CD14-positive monocyte (primary cell): ENCODE data around the gene OSCAR. TPM values are rescaled to one million over a fixed set of nuclear protein-coding genes. Genes with fewer than 3 reads are reported as not detected.

Experiments used
- DNase-seq, 3 donors: peaks; one replicate each; pipeline ENCODE4 v3.0.0-alpha.2; 2011 to 2022
- H2AFZ ChIP-seq: 2 replicates; pipeline ENCODE4 v1.6.0; 2012; ENCODE audit warnings: mild to moderate bottlenecking, low read depth, low read length, inconsistent platforms; ENCODE audit not compliant: insufficient read depth, poor library complexity, severe bottlenecking
- H3K27ac ChIP-seq, 2 donors: 1 replicate in 1 of 2; 2 replicates in 1 of 2; pipeline ENCODE4 v1.5.1; 2012 to 2013; ENCODE audit warnings: low read length in 2 of 2, control low read depth in 1 of 2, inconsistent platforms in 1 of 2, low read depth in 1 of 2, mild to moderate bottlenecking in 1 of 2
- H3K27me3 ChIP-seq, 2 donors: one replicate each; pipeline versions ENCODE4 v1.6.0 to v1.6.1; 2011 to 2013; ENCODE audit warnings: low read length in 2 of 2; ENCODE audit not compliant: control insufficient read depth in 2 of 2, insufficient read depth in 2 of 2
- H3K36me3 ChIP-seq, 2 donors: replicated peaks in 1 of 2; 1 replicate in 1 of 2; 2 replicates in 1 of 2; pipeline versions ENCODE4 v1.5.1 to v1.6.1; 2012 to 2013; ENCODE audit warnings: low read length in 2 of 2, control low read depth in 1 of 2, inconsistent platforms in 1 of 2, mild to moderate bottlenecking in 1 of 2; ENCODE audit not compliant: insufficient read depth in 2 of 2, control insufficient read depth in 1 of 2
- H3K4me1 ChIP-seq, 2 donors: 1 replicate in 1 of 2; 2 replicates in 1 of 2; pipeline versions ENCODE4 v1.5.1 to v1.6.1; 2012 to 2013; ENCODE audit warnings: low read length in 2 of 2, control low read depth in 1 of 2, inconsistent platforms in 1 of 2, mild to moderate bottlenecking in 1 of 2, moderate library complexity in 1 of 2; ENCODE audit not compliant: insufficient read depth in 2 of 2, control insufficient read depth in 1 of 2
- H3K4me2 ChIP-seq: replicated peaks from 2 replicates; pipeline ENCODE3; 2012; ENCODE audit warnings: low read length, moderate library complexity, mild to moderate bottlenecking; ENCODE audit not compliant: poor library complexity, severe bottlenecking; ENCODE audit errors: extremely low read depth
- H3K4me3 ChIP-seq, 3 experiments: fragments of 200-600 bp in 1 of 3; sonication (generic) in 1 of 3; replicated peaks in 1 of 3; 1 replicate in 2 of 3; 2 replicates in 1 of 3; pipeline ENCODE4 v1.5.1; 2011 to 2013; ENCODE audit warnings: low read length in 3 of 3, mild to moderate bottlenecking in 3 of 3, control low read depth in 2 of 3, low read depth in 2 of 3, inconsistent platforms in 1 of 3, moderate library complexity in 1 of 3
- H3K79me2 ChIP-seq: 2 replicates; pipeline ENCODE4 v1.6.0; 2012; ENCODE audit warnings: mild to moderate bottlenecking, control low read depth, inconsistent platforms, low read length, moderate library complexity; ENCODE audit not compliant: insufficient read depth
- H3K9ac ChIP-seq: 2 replicates; pipeline ENCODE4 v1.6.0; 2017; ENCODE audit warnings: low read length, mild to moderate bottlenecking; ENCODE audit not compliant: insufficient read depth, poor library complexity, severe bottlenecking
- H3K9me3 ChIP-seq, 2 donors: replicated peaks in 1 of 2; 1 replicate in 1 of 2; 2 replicates in 1 of 2; pipeline versions ENCODE4 v1.5.1 to v1.6.1; 2012 to 2013; ENCODE audit warnings: low read length in 2 of 2, control low read depth in 1 of 2; ENCODE audit not compliant: control insufficient read depth in 1 of 2, insufficient read depth in 1 of 2
- H4K20me1 ChIP-seq: 2 replicates; pipeline ENCODE4 v1.6.0; 2012; ENCODE audit warnings: mild to moderate bottlenecking, low read length, control low read depth, moderate library complexity; ENCODE audit not compliant: insufficient read depth
- H3K27ac Mint-ChIP-seq, 7 donors: one replicate each; pipeline ENCODE4 v1.8.0; 2020; ENCODE audit warnings: mild to moderate bottlenecking in 7 of 7, mixed read lengths in 7 of 7, moderate library complexity in 6 of 7, inconsistent platforms in 2 of 7
- H3K27me3 Mint-ChIP-seq, 3 donors: one replicate each; pipeline ENCODE4 v1.8.0; 2021 to 2022; ENCODE audit warnings: low read depth in 3 of 3, mild to moderate bottlenecking in 3 of 3, mixed read lengths in 3 of 3, moderate library complexity in 3 of 3, inconsistent platforms in 1 of 3
- H3K36me3 Mint-ChIP-seq, 2 donors: one replicate each; pipeline ENCODE4 v1.8.0; 2020; ENCODE audit warnings: mixed read lengths in 2 of 2, inconsistent platforms in 1 of 2, mild to moderate bottlenecking in 1 of 2
- H3K4me1 Mint-ChIP-seq: one replicate; pipeline ENCODE4 v1.8.0; 2020; ENCODE audit warnings: mild to moderate bottlenecking, mixed read lengths
- H3K4me3 Mint-ChIP-seq, 2 donors: one replicate each; pipeline ENCODE4 v1.8.0; 2020; ENCODE audit warnings: mild to moderate bottlenecking in 2 of 2, mixed read lengths in 2 of 2, moderate library complexity in 1 of 2
- H3K9me3 Mint-ChIP-seq, 7 donors: one replicate each; pipeline ENCODE4 v1.8.0; 2020 to 2022; ENCODE audit warnings: mixed read lengths in 7 of 7, mild to moderate bottlenecking in 6 of 7, moderate library complexity in 6 of 7, inconsistent platforms in 2 of 7
- WGBS: methylation state at CpG from one replicate; pipeline ENCODE4 v1.1.5; 2013; ENCODE audit warnings: missing lambda C conversion rate; ENCODE audit not compliant: insufficient coverage; 5-methylcytosine and 5-hydroxymethylcytosine counted together
- intact Hi-C, 2 donors: fragments of 100-400 bp; cut with micrococcal nuclease; formaldehyde crosslinking; loops; one replicate each; pipeline versions ENCODE4 v1.15.0 to v1.15.1; 2023
- polyA minus RNA-seq: library from RNA; depleted of rRNA, polyadenylated mRNA; stranded (reverse); fragments of >200 nt; gene quantifications from 2 replicates; pipeline ENCODE4 v1.2.3, GENCODE V29; 2012
- polyA plus RNA-seq, 3 donors: library from polyadenylated mRNA; depleted of rRNA in 1 of 3; unstranded in 2 of 3; stranded (reverse) in 1 of 3; fragments of 300-500 nt in 2 of 3; fragments of >200 nt in 1 of 3; fragmentation: Illumina TruSeq in 2 of 3; gene quantifications; 1 replicate in 2 of 3; 2 replicates in 1 of 3; pipeline ENCODE4 v1.2.3, GENCODE V29; 2012 to 2021
- total RNA-seq, 12 experiments: library from RNA in 1 of 12; stranded (reverse) in 1 of 12; fragments of 120-200 nt in 1 of 12; gene quantifications; one replicate each; pipeline ENCODE4 v1.2.4 and lab custom pipeline; 2013 to 2026; ENCODE audit warnings: mixed read lengths in 6 of 12, inconsistent platforms in 1 of 12
- TF ChIP-seq, protein P1 (sequence below): fragments of 200-600 bp; IDR thresholded peaks from one replicate; pipeline ENCODE4 v1.8.0; 2022; ENCODE audit warnings: antibody characterized with exemption, mild to moderate bottlenecking

The OSCAR gene, protein sequence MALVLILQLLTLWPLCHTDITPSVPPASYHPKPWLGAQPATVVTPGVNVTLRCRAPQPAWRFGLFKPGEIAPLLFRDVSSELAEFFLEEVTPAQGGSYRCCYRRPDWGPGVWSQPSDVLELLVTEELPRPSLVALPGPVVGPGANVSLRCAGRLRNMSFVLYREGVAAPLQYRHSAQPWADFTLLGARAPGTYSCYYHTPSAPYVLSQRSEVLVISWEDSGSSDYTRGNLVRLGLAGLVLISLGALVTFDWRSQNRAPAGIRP
- 41.3 TPM for total RNA-seq (2013)
- 100 to 1,000 TPM in 2 of 3 donors, 10 to 100 TPM in 1; 81.4 to 270 (median 126) TPM for polyA plus RNA-seq
- polyA minus RNA-seq = 47.4 and 85.8 TPM in 2 replicates
- total RNA-seq (lab: John Stamatoyannopoulos, UW) = 9.9 to 66.3 (median 47.6) reads per million in 11 experiments

DNA sequence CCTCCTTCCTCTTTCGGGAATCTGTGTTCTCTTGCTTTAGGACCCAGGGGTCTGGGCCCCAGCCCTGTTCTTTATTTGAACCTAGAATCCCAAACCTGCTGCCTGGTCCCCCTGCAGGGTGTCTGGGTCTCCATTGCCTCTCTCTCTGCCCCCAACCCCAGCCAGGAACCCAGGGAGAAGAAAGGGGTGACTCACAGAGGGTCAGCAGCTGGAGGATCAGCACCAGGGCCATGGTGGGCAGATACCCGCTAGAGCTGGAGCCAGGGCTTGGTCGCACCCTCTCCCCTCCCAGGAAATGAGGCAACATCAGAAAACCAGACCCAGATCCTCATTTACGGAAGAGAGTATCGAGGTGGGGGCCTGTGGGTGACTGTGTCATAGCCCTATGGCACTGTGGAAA, at the start of gene OSCAR:
OSCAR (minus strand) TSS at position 243 of the 400 bp plus-strand sequence; CDS start at position 232, 11 bp downstream.
- Mint-ChIP-seq H3K9me3 (no peaks in the 10 kb centered on the region), H3K27ac (peak within 1 kb of the TSS; percentile 96 to 99 (median 98)), H3K4me3 (peak within 1 kb of the TSS; percentile 90 to 94), H3K4me1 (peaks cover 63% of the 10 kb centered on the region), H3K36me3 (peaks cover 10 to 27% of the 10 kb centered on the region in 2 donors), H3K27me3 (peaks cover 0 to 3% (median 0%) of the 10 kb centered on the region in 3 donors)
- H3K4me2 ChIP-seq = peak within 1 kb of the TSS; percentile 88
- DNase-seq = peak; percentile 91 to 95 (median 93)
- peak within 1 kb of the TSS; percentile 75 to 95 (median 92) for H3K4me3 ChIP-seq
- peaks cover 2 to 3% of the 10 kb centered on the region in 2 donors for H3K36me3 ChIP-seq
- H3K4me1 ChIP-seq = peaks cover 73 to 79% of the 10 kb centered on the region in 2 donors
- H3K9ac ChIP-seq = peak within 1 kb of the TSS; percentile 84
- peaks cover 10% of the 10 kb centered on the region for H4K20me1 ChIP-seq
- WGBS = no CpG with 5 or more reads among the region's 5 CpGs
- no peaks in the 10 kb centered on the region for H3K9me3 ChIP-seq
- peak within 1 kb of the TSS; percentile 70 for H2AFZ ChIP-seq
- intact Hi-C loops = no loop called here
- H3K79me2 ChIP-seq = peaks cover 92% of the 10 kb centered on the region
- TF ChIP-seq, protein P1, sequence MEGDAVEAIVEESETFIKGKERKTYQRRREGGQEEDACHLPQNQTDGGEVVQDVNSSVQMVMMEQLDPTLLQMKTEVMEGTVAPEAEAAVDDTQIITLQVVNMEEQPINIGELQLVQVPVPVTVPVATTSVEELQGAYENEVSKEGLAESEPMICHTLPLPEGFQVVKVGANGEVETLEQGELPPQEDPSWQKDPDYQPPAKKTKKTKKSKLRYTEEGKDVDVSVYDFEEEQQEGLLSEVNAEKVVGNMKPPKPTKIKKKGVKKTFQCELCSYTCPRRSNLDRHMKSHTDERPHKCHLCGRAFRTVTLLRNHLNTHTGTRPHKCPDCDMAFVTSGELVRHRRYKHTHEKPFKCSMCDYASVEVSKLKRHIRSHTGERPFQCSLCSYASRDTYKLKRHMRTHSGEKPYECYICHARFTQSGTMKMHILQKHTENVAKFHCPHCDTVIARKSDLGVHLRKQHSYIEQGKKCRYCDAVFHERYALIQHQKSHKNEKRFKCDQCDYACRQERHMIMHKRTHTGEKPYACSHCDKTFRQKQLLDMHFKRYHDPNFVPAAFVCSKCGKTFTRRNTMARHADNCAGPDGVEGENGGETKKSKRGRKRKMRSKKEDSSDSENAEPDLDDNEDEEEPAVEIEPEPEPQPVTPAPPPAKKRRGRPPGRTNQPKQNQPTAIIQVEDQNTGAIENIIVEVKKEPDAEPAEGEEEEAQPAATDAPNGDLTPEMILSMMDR = no peak
- no peaks in the 10 kb centered on the region for H3K27me3 ChIP-seq
- H3K27ac ChIP-seq = peak within 1 kb of the TSS; percentile 86 to 95

DNA sequence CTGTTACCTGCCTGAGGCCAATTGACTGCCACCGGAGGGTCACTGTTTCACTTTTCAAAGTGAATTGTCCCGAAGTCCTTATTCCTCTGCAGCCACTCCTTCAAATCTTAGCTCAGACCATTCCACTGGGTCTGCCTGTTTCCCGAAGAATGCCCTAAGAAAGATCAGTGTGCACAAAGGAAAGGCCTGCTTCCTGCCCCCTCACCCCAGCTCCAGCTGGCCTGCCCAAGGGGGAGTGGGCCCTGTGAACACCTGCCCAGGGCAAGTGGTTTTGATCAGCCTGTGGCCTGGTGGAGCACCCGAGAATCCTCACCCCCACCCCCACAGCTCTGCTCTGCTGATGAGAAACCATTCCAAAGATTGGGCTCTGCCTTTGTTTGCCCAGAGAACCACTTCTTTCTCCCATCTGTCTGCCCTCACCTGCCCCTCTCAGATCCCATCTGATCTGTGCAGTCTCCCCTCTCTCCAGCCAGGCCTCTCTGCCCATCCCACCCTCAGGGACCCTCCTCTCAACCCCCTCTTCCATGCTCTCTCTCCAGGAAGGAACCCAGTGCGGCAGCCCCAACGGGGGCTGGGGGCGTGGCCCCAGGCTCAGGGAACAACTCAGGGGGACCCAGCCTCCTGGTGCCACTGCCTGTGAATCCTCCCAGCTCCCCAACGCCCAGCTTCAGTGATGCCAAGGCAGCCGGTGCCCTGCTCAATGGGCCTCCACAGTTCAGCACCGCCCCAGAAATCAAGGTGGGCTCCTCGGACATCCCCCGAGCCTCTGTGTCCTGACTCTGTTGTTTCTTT, 48.6 kb upstream of the OSCAR start:
- Histone ChIP-seq H3K27ac (no peak overlapping the region), H3K4me3 (no peak overlapping the region), H3K9ac (no peak overlapping the region), H3K79me2 (no peaks in the 10 kb centered on the region), H4K20me1 (peaks cover 82% of the 10 kb centered on the region), H3K36me3 (peaks cover 92 to 99% of the 10 kb centered on the region in 2 donors), H2AFZ (no peak overlapping the region), H3K4me1 (no peaks in the 10 kb centered on the region), H3K9me3 (no peaks in the 10 kb centered on the region), H3K27me3 (no peaks in the 10 kb centered on the region), H3K4me2 (no peak overlapping the region)
- no peak for DNase-seq
- 87% methylated on average over 12 of the region's 12 CpGs for WGBS
- peaks cover 0 to 2% (median 0%) of the 10 kb centered on the region in 3 donors for H3K27me3 Mint-ChIP-seq
- H3K36me3 Mint-ChIP-seq = peaks cover 85 to 95% of the 10 kb centered on the region in 2 donors
- H3K9me3 Mint-ChIP-seq = no peaks in the 10 kb centered on the region
- H3K4me1 Mint-ChIP-seq = no peaks in the 10 kb centered on the region
- no peak overlapping the region for H3K4me3 Mint-ChIP-seq
- intact Hi-C loops = no loop called here
- H3K27ac Mint-ChIP-seq = peak overlapping the region in 4 of 7 donors; percentile 4 to 82 (median 56)
- TF ChIP-seq, protein P1 = no peak
